HFFc6 (cell line): Measurements from ENCODE around the gene DHRSX. TPM values are rescaled to one million over a fixed set of nuclear protein-coding genes. Genes with fewer than 3 reads are reported as not detected.

Experiments
- DNase-seq: peaks from one replicate; pipeline ENCODE4 v3.0.0-alpha.2; 2018
- H3K27ac Mint-ChIP-seq: 2 replicates; pipeline ENCODE4 v1.8.0; 2020; ENCODE audit warnings: mild to moderate bottlenecking, mixed read lengths
- H3K27me3 Mint-ChIP-seq: 2 replicates; pipeline ENCODE4 v1.8.0; 2021; ENCODE audit warnings: mild to moderate bottlenecking, moderate library complexity, mixed read lengths; ENCODE audit not compliant: insufficient read depth
- H3K36me3 Mint-ChIP-seq: 2 replicates; pipeline ENCODE4 v1.8.0; 2021; ENCODE audit warnings: low read depth, mixed read lengths
- H3K4me1 Mint-ChIP-seq: 2 replicates; pipeline ENCODE4 v1.8.0; 2020; ENCODE audit warnings: low read depth, mixed read lengths
- H3K4me3 Mint-ChIP-seq: 2 replicates; pipeline ENCODE4 v1.8.0; 2020; ENCODE audit warnings: mild to moderate bottlenecking, moderate library complexity, mixed read lengths
- H3K9me3 Mint-ChIP-seq: 2 replicates; pipeline ENCODE4 v1.8.0; 2020; ENCODE audit warnings: mild to moderate bottlenecking, mixed read lengths
- total RNA-seq, 6 experiments: library from RNA; stranded (reverse); fragmentation: NEBNext Ultra II Directional; extraction: Animal tissue kit (Norgen Biotek cat#: 25700); gene quantifications; 2 replicates in 1 of 6; 3 replicates in 5 of 6; pipeline ENCODE4 v1.2.3, GENCODE V29; 2021
- TF ChIP-seq, protein P1 (sequence below): fragments of 200-600 bp; sonication (generic); IDR thresholded peaks from 2 replicates; pipeline ENCODE4 v1.5.0; 2021; ENCODE audit warnings: antibody characterized with exemption, mild to moderate bottlenecking

Gene DHRSX
- total RNA-seq, 6 experiments from 2014 or later: 19.6 to 27.1 (median 22.9) TPM

DNA sequence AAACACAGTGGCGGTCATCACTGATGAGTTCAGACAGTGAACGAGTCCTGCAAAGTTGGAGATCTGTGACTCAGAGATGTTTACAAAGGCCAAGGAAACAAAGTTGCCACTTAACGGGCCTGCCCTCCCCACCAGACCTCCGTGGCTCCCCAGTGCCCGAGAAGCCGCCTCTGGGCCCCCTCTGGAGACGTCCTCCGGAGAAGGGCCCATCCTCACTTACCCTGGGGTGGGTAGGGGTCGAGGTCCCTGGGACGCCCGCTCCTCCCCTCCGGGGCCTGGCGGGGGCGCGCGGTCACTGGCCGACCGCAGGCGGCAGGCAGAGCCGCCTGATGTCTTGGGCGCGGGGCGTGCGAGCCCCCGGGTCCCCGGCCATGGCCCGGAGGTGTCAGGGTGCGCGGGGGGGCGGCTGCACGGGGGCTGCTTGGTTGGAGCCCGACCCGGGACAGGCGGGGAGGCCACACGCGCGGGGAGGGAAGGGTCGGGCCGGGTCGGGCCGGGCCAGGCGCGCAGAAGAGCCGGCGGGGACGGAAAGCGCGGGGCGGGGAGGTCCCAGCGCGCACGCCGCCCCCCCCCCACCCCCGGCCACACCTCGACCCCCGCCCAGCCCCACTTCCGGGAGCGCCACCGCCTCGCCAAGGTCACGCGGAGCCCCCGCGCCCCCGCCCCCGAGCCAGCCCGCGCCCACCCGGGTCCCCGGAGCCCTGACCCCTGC is 529 bp downstream of the DHRSX start:
- TF ChIP-seq, protein P1, sequence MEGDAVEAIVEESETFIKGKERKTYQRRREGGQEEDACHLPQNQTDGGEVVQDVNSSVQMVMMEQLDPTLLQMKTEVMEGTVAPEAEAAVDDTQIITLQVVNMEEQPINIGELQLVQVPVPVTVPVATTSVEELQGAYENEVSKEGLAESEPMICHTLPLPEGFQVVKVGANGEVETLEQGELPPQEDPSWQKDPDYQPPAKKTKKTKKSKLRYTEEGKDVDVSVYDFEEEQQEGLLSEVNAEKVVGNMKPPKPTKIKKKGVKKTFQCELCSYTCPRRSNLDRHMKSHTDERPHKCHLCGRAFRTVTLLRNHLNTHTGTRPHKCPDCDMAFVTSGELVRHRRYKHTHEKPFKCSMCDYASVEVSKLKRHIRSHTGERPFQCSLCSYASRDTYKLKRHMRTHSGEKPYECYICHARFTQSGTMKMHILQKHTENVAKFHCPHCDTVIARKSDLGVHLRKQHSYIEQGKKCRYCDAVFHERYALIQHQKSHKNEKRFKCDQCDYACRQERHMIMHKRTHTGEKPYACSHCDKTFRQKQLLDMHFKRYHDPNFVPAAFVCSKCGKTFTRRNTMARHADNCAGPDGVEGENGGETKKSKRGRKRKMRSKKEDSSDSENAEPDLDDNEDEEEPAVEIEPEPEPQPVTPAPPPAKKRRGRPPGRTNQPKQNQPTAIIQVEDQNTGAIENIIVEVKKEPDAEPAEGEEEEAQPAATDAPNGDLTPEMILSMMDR: peak; percentile 31; the same call in 1 of the 2 replicates
- peak overlapping the region; percentile 80 for H3K27ac Mint-ChIP-seq
- peak; percentile 50 for DNase-seq
- no peaks in the 10 kb centered on the region for H3K36me3 Mint-ChIP-seq
- H3K27me3 Mint-ChIP-seq: no peaks in the 10 kb centered on the region; the same call in 1 of the 2 replicates
- peak overlapping the region; percentile 79 for H3K4me3 Mint-ChIP-seq
- no peaks in the 10 kb centered on the region for H3K9me3 Mint-ChIP-seq
- peaks cover 41% of the 10 kb centered on the region for H3K4me1 Mint-ChIP-seq

GRCh38 chrX:2499507-2499906 is 1.3 kb downstream of the DHRSX start:
- H3K27me3 Mint-ChIP-seq: no peaks in the 10 kb centered on the region; the same call in 1 of the 2 replicates
- peak overlapping the region; percentile 79 for H3K4me3 Mint-ChIP-seq
- H3K9me3 Mint-ChIP-seq: no peaks in the 10 kb centered on the region
- DNase-seq: no peak
- H3K27ac Mint-ChIP-seq: peak overlapping the region; percentile 80
- TF ChIP-seq, protein P1: no peak
- peaks cover 41% of the 10 kb centered on the region for H3K4me1 Mint-ChIP-seq
- no peaks in the 10 kb centered on the region for H3K36me3 Mint-ChIP-seq

DNA sequence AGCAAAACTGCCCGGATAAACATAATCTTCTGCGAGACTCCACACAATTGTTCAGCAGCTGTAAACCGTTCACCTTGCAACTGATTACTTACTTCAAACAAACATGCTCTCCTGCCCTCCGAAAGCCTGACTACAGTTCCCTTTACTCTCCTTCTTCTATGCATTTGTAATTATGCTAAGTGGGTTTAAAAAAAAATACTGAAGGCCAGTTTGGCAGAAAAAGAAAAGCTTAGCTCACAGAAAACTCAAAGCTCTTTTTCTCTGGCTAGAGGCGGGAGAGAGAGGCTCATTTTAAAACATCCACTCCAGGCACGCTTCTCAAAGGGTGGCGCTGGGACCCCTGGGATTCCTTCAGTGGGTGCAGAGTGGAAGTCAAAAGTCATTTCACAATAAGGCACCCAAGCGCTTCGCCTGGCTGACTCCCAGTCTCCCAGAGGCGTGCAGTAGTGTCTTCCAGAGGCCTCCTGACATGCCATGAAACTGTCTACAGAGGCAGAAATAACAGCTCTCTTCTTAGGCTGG is 1.9 kb downstream of the DHRSX start:
- no peaks in the 10 kb centered on the region for H3K36me3 Mint-ChIP-seq
- peaks cover 41% of the 10 kb centered on the region for H3K4me1 Mint-ChIP-seq
- no peaks in the 10 kb centered on the region; the same call in 1 of the 2 replicates for H3K27me3 Mint-ChIP-seq
- H3K27ac Mint-ChIP-seq: peak overlapping the region; percentile 80
- peak; percentile 21 for DNase-seq
- H3K4me3 Mint-ChIP-seq: peak overlapping the region; percentile 79
- no peaks in the 10 kb centered on the region for H3K9me3 Mint-ChIP-seq
- TF ChIP-seq, protein P1: no peak

- Mint-ChIP-seq H3K4me1 (peaks cover 41% of the 10 kb centered on the region), H3K9me3 (no peaks in the 10 kb centered on the region), H3K27me3 (no peaks in the 10 kb centered on the region; the same call in 1 of the 2 replicates), H3K36me3 (no peaks in the 10 kb centered on the region), H3K27ac (peak overlapping the region; percentile 80), H3K4me3 (peak overlapping the region; percentile 79)
- TF ChIP-seq, protein P1: no peak
- DNase-seq: no peak
Measured at GRCh38 chrX:2497961-2498780, 2.6 kb downstream of the DHRSX start.

GRCh38 chrX:2495595-2495994 is 5.2 kb downstream of the DHRSX start:
- H3K27me3 Mint-ChIP-seq: no peaks in the 10 kb centered on the region
- peaks cover 26% of the 10 kb centered on the region for H3K4me1 Mint-ChIP-seq
- peaks cover 4% of the 10 kb centered on the region; the same call in 1 of the 2 replicates for H3K36me3 Mint-ChIP-seq
- H3K9me3 Mint-ChIP-seq: no peaks in the 10 kb centered on the region
- TF ChIP-seq, protein P1: no peak
- no peak overlapping the region for H3K4me3 Mint-ChIP-seq
- no peak for DNase-seq
- H3K27ac Mint-ChIP-seq: no peak overlapping the region
